ENCODE results near the gene CHRND.
"Not testable (repeated sequence)": the region's sequence is repeated elsewhere in the genome, so short reads cannot be mapped to it uniquely, and the experiment has no call there.

CHRND gene

GRCh38 chr2:232524771-232525170 lies 1.2 kb upstream of the CHRND start:
- in situ Hi-C loops (cut with MboI; ENCODE audit: low sequenced_read_pairs), result no loop called here

GRCh38 chr2:232525199-232525598 lies 761 bp upstream of the CHRND start:
- in situ Hi-C loops (cut with MboI; ENCODE audit: low sequenced_read_pairs), result no loop called here

GRCh38 chr2:232526372-232526941 lies 497 bp downstream of the CHRND start:
- in situ Hi-C loops (cut with MboI; ENCODE audit: low sequenced_read_pairs), result no loop called here

- in situ Hi-C loops (cut with MboI; ENCODE audit: low sequenced_read_pairs), result no loop called here
Measured at GRCh38 chr2:232527905-232528470, 2.0 kb downstream of the CHRND start.

- in situ Hi-C loops (cut with MboI; ENCODE audit: low sequenced_read_pairs), result no loop called here
Measured at GRCh38 chr2:232528746-232529460, 2.9 kb downstream of the CHRND start.

- in situ Hi-C loops (cut with MboI; ENCODE audit: low sequenced_read_pairs), result no loop called here
Measured at GRCh38 chr2:232529806-232530547, 4.0 kb downstream of the CHRND start.

GRCh38 chr2:232530626-232531260 lies 4.8 kb downstream of the CHRND start:
- in situ Hi-C loops (cut with MboI; ENCODE audit: low sequenced_read_pairs), result no loop called here

GRCh38 chr2:232532419-232532818 lies 6.5 kb downstream of the CHRND start:
- in situ Hi-C loops (cut with MboI; ENCODE audit: low sequenced_read_pairs), result no loop called here

- in situ Hi-C loops (cut with MboI; ENCODE audit: low sequenced_read_pairs), result not testable (repeated sequence)
Measured at GRCh38 chr2:232532821-232533220, 6.9 kb downstream of the CHRND start.

GRCh38 chr2:232533944-232534710 lies 8.2 kb downstream of the CHRND start:
- in situ Hi-C loops (cut with MboI; ENCODE audit: low sequenced_read_pairs), result no loop called here

GRCh38 chr2:232534940-232535651 lies 9.1 kb downstream of the CHRND start:
- in situ Hi-C loops (cut with MboI; ENCODE audit: low sequenced_read_pairs), result no loop called here

- in situ Hi-C loops (cut with MboI; ENCODE audit: low sequenced_read_pairs), result no loop called here
Measured at GRCh38 chr2:232535761-232536530, 10.0 kb downstream of the CHRND start.

- in situ Hi-C loops (cut with MboI; ENCODE audit: low sequenced_read_pairs), result no loop called here
Measured at GRCh38 chr2:232537079-232537478, 11.1 kb downstream of the CHRND start.

- in situ Hi-C loops (cut with MboI; ENCODE audit: low sequenced_read_pairs), result no loop called here
Measured at GRCh38 chr2:232537499-232537898, 11.5 kb downstream of the CHRND start.

- in situ Hi-C loops (cut with MboI; ENCODE audit: low sequenced_read_pairs), result no loop called here
Measured at GRCh38 chr2:232538671-232539070, 12.7 kb downstream of the CHRND start.

GRCh38 chr2:232539298-232540231 lies 13.6 kb downstream of the CHRND start, which contains the start of gene CHRNG:
Gene CHRNG, plus strand, starts transcription at chr2:232539692. Its CDS starts 56 bp downstream, at chr2:232539748.
- in situ Hi-C loops (cut with MboI; ENCODE audit: low sequenced_read_pairs), result no loop called here

- in situ Hi-C loops (cut with MboI; ENCODE audit: low sequenced_read_pairs), result no loop called here
Measured at GRCh38 chr2:232540441-232541041, 14.6 kb downstream of the CHRND start.
